ENCODE data around the gene FRG2.
"Not testable (repeated sequence)": the region's sequence is repeated elsewhere in the genome, so short reads cannot be mapped to it uniquely, and the experiment has no call there.

FRG2 gene

GRCh38 chr4:189981970-189982369, 45.1 kb downstream of the FRG2 start:
- no peak for DNase-seq (ENCODE audit: low read depth, low spot score)
- in situ Hi-C loops (cut with HindIII; ENCODE audit: low sequenced_read_pairs): no loop called here
- no peak for TF ChIP-seq CTCF (IDR thresholded peaks at IDR 0.05; ENCODE audit: low read depth, low read length)
- no peak overlapping the region for H3K4me3 ChIP-seq (ENCODE audit: low read depth, low read length)

GRCh38 chr4:189980292-189980691, 46.8 kb downstream of the FRG2 start:
- H3K4me3 ChIP-seq (ENCODE audit: low read depth, low read length); in situ Hi-C loops (cut with HindIII; ENCODE audit: low sequenced_read_pairs); DNase-seq (ENCODE audit: low read depth, low spot score): not testable (repeated sequence)

GRCh38 chr4:189979196-189980047, 47.6 kb downstream of the FRG2 start:
- no peak for TF ChIP-seq CTCF (IDR thresholded peaks at IDR 0.05; ENCODE audit: low read depth, low read length)
- in situ Hi-C loops (cut with HindIII; ENCODE audit: low sequenced_read_pairs): no loop called here

More at GRCh38 chr4:189979196-189980047, 47.6 kb downstream of the FRG2 start:
- DNase-seq (ENCODE audit: low read depth, low spot score): no peak
- H3K4me3 ChIP-seq (ENCODE audit: low read depth, low read length): no peak overlapping the region

Data from astrocyte of the spinal cord (primary cell).